Effector memory CD4-positive, alpha-beta T cell (primary cell): Measurements from ENCODE around the gene ALPK1.

Source experiments
- DNase-seq, 3 donors: peaks; one replicate each; pipeline ENCODE4 v3.0.0-alpha.2; 2020
- H3K27ac ChIP-seq: 2 replicates; pipeline ENCODE4 v1.7.0; 2013; ENCODE audit warnings: mild to moderate bottlenecking, low read length, moderate library complexity; ENCODE audit not compliant: insufficient read depth, poor library complexity, severe bottlenecking
- H3K27me3 ChIP-seq: replicated peaks from 2 replicates; pipeline ENCODE4 v1.7.0; 2013; ENCODE audit warnings: mild to moderate bottlenecking, low read length; ENCODE audit not compliant: insufficient read depth, control insufficient read depth, poor library complexity, severe bottlenecking
- H3K36me3 ChIP-seq: 2 replicates; pipeline ENCODE4 v1.7.0; 2013; ENCODE audit warnings: mild to moderate bottlenecking, low read length, moderate library complexity; ENCODE audit not compliant: control insufficient read depth, insufficient read depth
- H3K4me1 ChIP-seq: 2 replicates; pipeline ENCODE4 v1.7.0; 2013; ENCODE audit warnings: low read length, mild to moderate bottlenecking; ENCODE audit not compliant: control insufficient read depth, insufficient read depth, poor library complexity, severe bottlenecking
- H3K4me3 ChIP-seq: 2 replicates; pipeline ENCODE4 v1.7.0; 2013; ENCODE audit warnings: low read length, low read depth, mild to moderate bottlenecking; ENCODE audit not compliant: insufficient read depth, poor library complexity, severe bottlenecking
- H3K9me3 ChIP-seq: 2 replicates; pipeline ENCODE4 v1.7.0; 2013; ENCODE audit warnings: mild to moderate bottlenecking, low read length, moderate library complexity; ENCODE audit not compliant: control insufficient read depth
- total RNA-seq, 3 donors: gene quantifications; one replicate each; lab custom pipeline; 2026; lab: John Stamatoyannopoulos, UW

Gene ALPK1
- total RNA-seq = 11.6 to 14.9 (median 13.0) reads per million in 3 donors

GRCh38 chr4:112296949-112297880 is at the start of gene ALPK1:
ALPK1 (plus strand) TSS chr4:112297369.
- Histone ChIP-seq H3K9me3 (no peaks in the 10 kb centered on the region), H3K4me1 (peaks cover 20% of the 10 kb centered on the region), H3K27ac (peak within 1 kb of the TSS; percentile 62), H3K27me3 (no peaks in the 10 kb centered on the region), H3K36me3 (no peaks in the 10 kb centered on the region), H3K4me3 (peak within 1 kb of the TSS; percentile 35)
- no peak for DNase-seq

GRCh38 chr4:112251019-112251643 is 46.0 kb upstream of the ALPK1 start:
- H3K27ac ChIP-seq = no peak overlapping the region

GRCh38 chr4:112252234-112252633 is 44.9 kb upstream of the ALPK1 start:
- Histone ChIP-seq H3K36me3 (no peaks in the 10 kb centered on the region), H3K27me3 (no peaks in the 10 kb centered on the region), H3K27ac (no peak overlapping the region), H3K4me3 (no peak overlapping the region), H3K9me3 (no peaks in the 10 kb centered on the region), H3K4me1 (no peaks in the 10 kb centered on the region)
- DNase-seq = no peak

More at GRCh38 chr4:112251019-112251643, 46.0 kb upstream of the ALPK1 start:
- no peak for DNase-seq
- H3K27me3 ChIP-seq = no peaks in the 10 kb centered on the region
- no peaks in the 10 kb centered on the region for H3K36me3 ChIP-seq
- no peaks in the 10 kb centered on the region for H3K4me1 ChIP-seq
- H3K9me3 ChIP-seq = no peaks in the 10 kb centered on the region
- H3K4me3 ChIP-seq = no peak overlapping the region

GRCh38 chr4:112253382-112254000 is 43.7 kb upstream of the ALPK1 start:
- Histone ChIP-seq H3K36me3 (no peaks in the 10 kb centered on the region), H3K9me3 (no peaks in the 10 kb centered on the region), H3K27me3 (no peaks in the 10 kb centered on the region), H3K4me3 (no peak overlapping the region), H3K4me1 (no peaks in the 10 kb centered on the region), H3K27ac (no peak overlapping the region)
- no peak for DNase-seq

- no peaks in the 10 kb centered on the region for H3K9me3 ChIP-seq
- DNase-seq = no peak
- H3K27ac ChIP-seq = no peak overlapping the region
- H3K4me3 ChIP-seq = no peak overlapping the region
- no peaks in the 10 kb centered on the region for H3K4me1 ChIP-seq
- peaks cover 6% of the 10 kb centered on the region for H3K36me3 ChIP-seq
- H3K27me3 ChIP-seq = no peaks in the 10 kb centered on the region
Observed at GRCh38 chr4:112257098-112257497, 40.1 kb upstream of the ALPK1 start.

- Histone ChIP-seq H3K9me3 (no peaks in the 10 kb centered on the region), H3K4me1 (no peaks in the 10 kb centered on the region), H3K27me3 (no peaks in the 10 kb centered on the region), H3K4me3 (no peak overlapping the region), H3K27ac (no peak overlapping the region), H3K36me3 (peaks cover 6% of the 10 kb centered on the region)
- no peak for DNase-seq
Observed at GRCh38 chr4:112266823-112267222, 30.3 kb upstream of the ALPK1 start.

- no peak overlapping the region for H3K27ac ChIP-seq
- no peaks in the 10 kb centered on the region for H3K9me3 ChIP-seq
Observed at GRCh38 chr4:112270051-112270450, 27.1 kb upstream of the ALPK1 start.

GRCh38 chr4:112270640-112271421 is 26.3 kb upstream of the ALPK1 start:
- Histone ChIP-seq H3K27me3 (no peaks in the 10 kb centered on the region), H3K36me3 (peaks cover 6% of the 10 kb centered on the region), H3K9me3 (no peaks in the 10 kb centered on the region), H3K4me1 (no peaks in the 10 kb centered on the region), H3K27ac (no peak overlapping the region), H3K4me3 (no peak overlapping the region)
- DNase-seq = no peak

More at GRCh38 chr4:112270051-112270450, 27.1 kb upstream of the ALPK1 start:
- H3K27me3 ChIP-seq = no peaks in the 10 kb centered on the region
- H3K36me3 ChIP-seq = peaks cover 6% of the 10 kb centered on the region
- no peak overlapping the region for H3K4me3 ChIP-seq
- no peaks in the 10 kb centered on the region for H3K4me1 ChIP-seq
- DNase-seq = no peak

- peaks cover 6% of the 10 kb centered on the region for H3K36me3 ChIP-seq
Observed at GRCh38 chr4:112272292-112272691, 24.9 kb upstream of the ALPK1 start.

More at GRCh38 chr4:112272292-112272691, 24.9 kb upstream of the ALPK1 start:
- Histone ChIP-seq H3K9me3 (no peaks in the 10 kb centered on the region), H3K27ac (peak overlapping the region; percentile 12), H3K27me3 (no peaks in the 10 kb centered on the region), H3K4me3 (no peak overlapping the region), H3K4me1 (no peaks in the 10 kb centered on the region)
- no peak for DNase-seq
